DMS 273 treated with DMSO at 0.1 percent for 48 hours (cell line): ENCODE data around the gene SPDEF.

Experiments used
- DNase-seq: peaks from one replicate; lab custom pipeline; 2025; lab: John Stamatoyannopoulos, UW

The SPDEF gene

GRCh38 chr6:34544776-34545471, 11.2 kb downstream of the SPDEF start:
- peak; percentile 86 for DNase-seq

GRCh38 chr6:34544052-34544604, 12.0 kb downstream of the SPDEF start:
- DNase-seq, result no peak

GRCh38 chr6:34543421-34543820, 12.7 kb downstream of the SPDEF start:
- DNase-seq, result no peak

- DNase-seq, result no peak
Observed at GRCh38 chr6:34540841-34541240, 15.3 kb downstream of the SPDEF start.

GRCh38 chr6:34540222-34540621, 15.9 kb downstream of the SPDEF start:
- DNase-seq, result no peak

GRCh38 chr6:34539181-34539580, 16.9 kb downstream of the SPDEF start:
- DNase-seq, result no peak

GRCh38 chr6:34538581-34538980, 17.5 kb downstream of the SPDEF start:
- DNase-seq, result no peak

GRCh38 chr6:34537922-34538550, 18.1 kb downstream of the SPDEF start:
- DNase-seq, result no peak

- no peak for DNase-seq
Observed at GRCh38 chr6:34536959-34537848, 18.9 kb downstream of the SPDEF start.

GRCh38 chr6:34536251-34536958, 19.7 kb downstream of the SPDEF start:
- DNase-seq, result peak; percentile 67

- DNase-seq, result no peak
Observed at GRCh38 chr6:34535646-34536045, 20.5 kb downstream of the SPDEF start.

- DNase-seq, result no peak
Observed at GRCh38 chr6:34535199-34535598, 20.9 kb downstream of the SPDEF start.

- no peak for DNase-seq
Observed at GRCh38 chr6:34534656-34535055, 21.5 kb downstream of the SPDEF start.

- DNase-seq, result no peak
Observed at GRCh38 chr6:34534146-34534545, 22.0 kb downstream of the SPDEF start.

GRCh38 chr6:34532230-34532629, 23.9 kb downstream of the SPDEF start:
- DNase-seq, result no peak

- no peak for DNase-seq
Observed at GRCh38 chr6:34531580-34532201, 24.4 kb downstream of the SPDEF start.

- DNase-seq, result no peak
Observed at GRCh38 chr6:34530753-34531365, 25.3 kb downstream of the SPDEF start.

GRCh38 chr6:34529665-34530327, 26.3 kb downstream of the SPDEF start:
- DNase-seq, result no peak

GRCh38 chr6:34528996-34529664, 27.0 kb downstream of the SPDEF start:
- no peak for DNase-seq
